GM18870 (cell line): Measurements from ENCODE around the gene MORN5.

Experiments used
- ATAC-seq: cut with Tn5 transposase; IDR thresholded peaks from one replicate; pipeline ENCODE4 v1.9.1; 2021; ENCODE audit warnings: moderate library complexity; ENCODE audit not compliant: unreplicated experiment

Gene MORN5

GRCh38 chr9:122143296-122143695 lies 16.4 kb upstream of the MORN5 start:
- no peak for ATAC-seq

- ATAC-seq = no peak
These were observed 15.8 kb upstream of the MORN5 start for GRCh38 chr9:122143876-122144405.

GRCh38 chr9:122144836-122145591 lies 14.7 kb upstream of the MORN5 start:
- no peak for ATAC-seq

- ATAC-seq = no peak
These were observed 14.2 kb upstream of the MORN5 start for GRCh38 chr9:122145592-122145863.

GRCh38 chr9:122151267-122151828 lies 8.4 kb upstream of the MORN5 start:
- ATAC-seq = no peak

GRCh38 chr9:122155796-122156195 lies 3.9 kb upstream of the MORN5 start:
- no peak for ATAC-seq

GRCh38 chr9:122158202-122158601 lies 1.5 kb upstream of the MORN5 start:
- ATAC-seq = no peak

- ATAC-seq = no peak
These were observed 178 bp downstream of the MORN5 start for GRCh38 chr9:122159925-122160246.

GRCh38 chr9:122162415-122162814 lies 2.7 kb downstream of the MORN5 start:
- no peak for ATAC-seq

- ATAC-seq = no peak
These were observed 4.6 kb downstream of the MORN5 start for GRCh38 chr9:122164286-122164685.

- ATAC-seq = no peak
These were observed 8.6 kb downstream of the MORN5 start for GRCh38 chr9:122168356-122168755.

- ATAC-seq = no peak
These were observed 12.4 kb downstream of the MORN5 start for GRCh38 chr9:122172131-122172530.

- ATAC-seq = no peak
These were observed 14.0 kb downstream of the MORN5 start for GRCh38 chr9:122173670-122174069.

GRCh38 chr9:122176916-122177315 lies 17.2 kb downstream of the MORN5 start:
- ATAC-seq = no peak

- ATAC-seq = no peak
These were observed 19.5 kb downstream of the MORN5 start for GRCh38 chr9:122179054-122179689.

- no peak for ATAC-seq
These were observed 20.0 kb downstream of the MORN5 start for GRCh38 chr9:122179690-122180074.

GRCh38 chr9:122180633-122181032 lies 20.9 kb downstream of the MORN5 start:
- no peak for ATAC-seq

GRCh38 chr9:122183501-122183900 lies 23.8 kb downstream of the MORN5 start:
- no peak for ATAC-seq

- ATAC-seq = no peak
These were observed 24.8 kb downstream of the MORN5 start for GRCh38 chr9:122184551-122184950.

- ATAC-seq = no peak
These were observed 26.6 kb downstream of the MORN5 start for GRCh38 chr9:122186301-122186700.

GRCh38 chr9:122186777-122187470 lies 27.2 kb downstream of the MORN5 start:
- no peak for ATAC-seq

- no peak for ATAC-seq
These were observed 28.7 kb downstream of the MORN5 start for GRCh38 chr9:122188369-122188768.
